Measurements from ENCODE around the gene FAIM. TPM values are rescaled to one million over a fixed set of nuclear protein-coding genes. Genes with fewer than 3 reads are reported as not detected.

Gene FAIM
- total RNA-seq, 2 donors from 2014 or later, result 6.0 to 7.5 TPM

DNA sequence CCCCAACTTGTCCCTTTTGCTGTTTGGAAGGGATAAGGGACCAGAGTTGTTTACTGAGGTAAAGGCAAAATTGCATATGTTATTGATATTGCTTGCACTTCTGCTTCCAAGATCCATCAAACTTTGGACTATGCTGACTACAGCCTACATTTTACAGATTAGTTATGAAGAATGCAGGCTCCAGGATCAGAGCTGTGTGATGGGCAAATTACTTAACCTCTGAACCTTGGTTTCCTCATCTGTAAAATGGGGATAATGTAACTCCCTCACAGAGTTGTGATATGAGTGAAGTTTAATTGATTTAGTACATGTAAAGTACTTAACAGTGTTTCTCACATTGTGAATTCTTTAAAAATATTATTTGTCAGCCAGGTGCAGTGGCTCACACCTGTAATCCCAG, 15.9 kb downstream of the FAIM start:
- H3K9me3 Mint-ChIP-seq, result no peaks in the 10 kb centered on the region
- peaks cover 6% of the 10 kb centered on the region for H3K4me1 Mint-ChIP-seq (ENCODE audit: low read depth)

DNA sequence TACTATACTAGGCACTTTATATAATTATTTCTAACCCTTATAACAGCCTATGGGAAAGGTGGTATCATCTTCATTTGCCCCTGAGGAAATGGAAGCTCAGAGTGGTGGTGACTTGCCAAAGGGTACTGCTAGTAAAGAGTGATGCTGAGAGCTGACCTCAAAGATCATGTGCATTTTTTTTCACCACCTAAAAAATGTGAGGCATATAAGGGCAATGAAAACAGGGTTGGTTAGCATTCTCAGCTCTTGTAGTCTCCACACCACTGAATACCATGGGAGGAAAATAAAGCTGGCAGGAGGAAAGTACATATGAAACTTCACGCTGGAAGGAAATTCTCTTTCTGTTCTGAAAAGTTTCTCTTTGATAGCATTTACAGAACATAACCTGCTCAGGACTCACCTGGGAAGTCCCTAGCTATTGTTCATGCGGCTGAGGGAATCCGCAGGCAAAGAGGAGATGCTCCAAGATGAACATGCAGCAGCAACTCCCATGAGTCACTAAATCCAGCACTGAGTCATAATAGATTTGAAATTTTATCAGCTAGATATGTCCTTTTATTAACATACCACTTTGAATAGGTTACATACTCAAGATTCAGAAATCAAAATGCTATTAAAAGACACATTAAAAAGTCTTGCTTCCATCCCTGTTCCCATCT, 17.3 kb downstream of the FAIM start:
- Mint-ChIP-seq H3K4me1 (ENCODE audit: low read depth) (peaks cover 6% of the 10 kb centered on the region), H3K27me3 (ENCODE audit: low read depth) (no peaks in the 10 kb centered on the region), H3K36me3 (ENCODE audit: insufficient read depth in 2 of 2) (no peaks in the 10 kb centered on the region), H3K27ac (no peak overlapping the region), H3K9me3 (no peaks in the 10 kb centered on the region), H3K4me3 (no peak overlapping the region)
- ATAC-seq (replicated peaks in 1 of 2), result no peak
- no peak for DNase-seq

More for the DNA sequence above, 15.9 kb downstream of the FAIM start:
- no peak for ATAC-seq (replicated peaks in 1 of 2)
- H3K27ac Mint-ChIP-seq, result no peak overlapping the region
- no peaks in the 10 kb centered on the region for H3K36me3 Mint-ChIP-seq (ENCODE audit: insufficient read depth in 2 of 2)
- H3K4me3 Mint-ChIP-seq, result no peak overlapping the region
- no peaks in the 10 kb centered on the region for H3K27me3 Mint-ChIP-seq (ENCODE audit: low read depth)
- DNase-seq, result no peak

DNA sequence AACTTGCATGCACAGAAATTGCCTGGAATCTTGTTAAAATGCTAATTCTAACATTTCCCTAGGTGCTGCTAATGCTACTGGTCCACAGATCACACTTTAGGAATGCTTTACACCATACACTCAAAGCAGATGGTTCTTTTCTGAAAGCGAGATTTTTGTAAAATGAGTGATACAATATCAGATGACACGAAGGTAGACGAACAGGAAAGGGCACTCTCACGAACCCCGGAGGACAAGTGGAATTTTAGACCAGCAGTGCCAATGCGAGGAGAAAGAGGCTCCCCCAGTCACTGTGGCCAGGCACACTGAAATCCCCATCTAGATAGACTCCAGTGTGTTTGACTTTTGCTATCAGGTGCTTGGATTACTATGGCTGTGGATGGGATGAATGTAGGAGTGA, 21.0 kb downstream of the FAIM start:
- H3K4me1 Mint-ChIP-seq (ENCODE audit: low read depth), result peaks cover 6% of the 10 kb centered on the region
- no peak for ATAC-seq (replicated peaks in 1 of 2)
- H3K9me3 Mint-ChIP-seq, result no peaks in the 10 kb centered on the region
- H3K36me3 Mint-ChIP-seq (ENCODE audit: insufficient read depth in 2 of 2), result no peaks in the 10 kb centered on the region
- no peak overlapping the region for H3K4me3 Mint-ChIP-seq
- DNase-seq, result no peak
- no peaks in the 10 kb centered on the region for H3K27me3 Mint-ChIP-seq (ENCODE audit: low read depth)
- no peak overlapping the region for H3K27ac Mint-ChIP-seq

DNA sequence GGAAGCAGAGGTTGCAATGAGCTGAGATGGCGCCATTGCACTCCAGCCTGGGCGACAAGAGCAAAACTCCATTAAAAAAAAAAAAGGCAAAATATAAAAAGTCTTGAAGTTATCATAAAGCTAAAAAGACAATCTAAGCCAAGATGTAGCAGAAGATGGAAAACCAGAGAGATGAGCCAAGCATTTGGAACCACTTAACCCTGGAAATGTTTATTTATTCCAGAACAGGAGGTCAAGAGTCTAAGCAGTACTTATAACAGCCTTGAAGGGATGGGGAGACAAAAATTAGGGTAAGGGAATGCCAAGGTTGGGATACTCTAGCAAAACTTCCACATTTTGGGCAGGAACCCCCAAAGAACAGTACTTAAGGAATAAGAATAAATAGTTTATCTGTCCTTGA, 30.1 kb downstream of the FAIM start:
- no peak overlapping the region for H3K27ac Mint-ChIP-seq
- peaks cover 10 to 16% of the 10 kb centered on the region in 2 donors for H3K36me3 Mint-ChIP-seq (ENCODE audit: insufficient read depth in 2 of 2)
- peaks cover 10 to 18% of the 10 kb centered on the region in 2 donors for H3K9me3 Mint-ChIP-seq
- no peaks in the 10 kb centered on the region for H3K4me1 Mint-ChIP-seq (ENCODE audit: low read depth)
- H3K27me3 Mint-ChIP-seq (ENCODE audit: low read depth), result no peaks in the 10 kb centered on the region
- no peak overlapping the region for H3K4me3 Mint-ChIP-seq
- DNase-seq, result no peak
- ATAC-seq (replicated peaks in 1 of 2), result no peak

DNA sequence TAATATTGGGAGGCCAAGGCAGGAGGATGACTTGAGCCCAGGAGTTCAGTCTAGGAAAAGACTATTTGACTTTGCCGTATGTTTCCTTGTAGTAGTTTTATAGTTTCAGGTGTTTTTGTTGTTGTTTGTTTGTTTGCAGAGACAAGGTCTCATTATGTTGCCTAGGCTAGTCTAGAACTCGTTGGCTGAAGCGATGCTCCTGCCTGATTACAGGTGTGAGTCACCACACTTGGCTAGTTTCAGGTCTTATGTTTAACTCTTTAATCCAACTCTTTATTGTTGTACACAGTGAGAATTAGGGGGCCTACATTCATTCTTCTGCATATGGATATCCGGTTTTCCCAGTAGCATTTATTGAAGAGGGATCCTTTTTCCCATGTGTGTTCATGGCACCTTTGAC, 32.0 kb downstream of the FAIM start:
- Mint-ChIP-seq H3K4me3 (no peak overlapping the region), H3K27ac (no peak overlapping the region), H3K27me3 (ENCODE audit: low read depth) (no peaks in the 10 kb centered on the region), H3K4me1 (ENCODE audit: low read depth) (no peaks in the 10 kb centered on the region), H3K36me3 (ENCODE audit: insufficient read depth in 2 of 2) (peaks cover 11 to 18% of the 10 kb centered on the region in 2 donors), H3K9me3 (peaks cover 10 to 30% of the 10 kb centered on the region in 2 donors)
- no peak for DNase-seq
- no peak for ATAC-seq (replicated peaks in 1 of 2)

DNA sequence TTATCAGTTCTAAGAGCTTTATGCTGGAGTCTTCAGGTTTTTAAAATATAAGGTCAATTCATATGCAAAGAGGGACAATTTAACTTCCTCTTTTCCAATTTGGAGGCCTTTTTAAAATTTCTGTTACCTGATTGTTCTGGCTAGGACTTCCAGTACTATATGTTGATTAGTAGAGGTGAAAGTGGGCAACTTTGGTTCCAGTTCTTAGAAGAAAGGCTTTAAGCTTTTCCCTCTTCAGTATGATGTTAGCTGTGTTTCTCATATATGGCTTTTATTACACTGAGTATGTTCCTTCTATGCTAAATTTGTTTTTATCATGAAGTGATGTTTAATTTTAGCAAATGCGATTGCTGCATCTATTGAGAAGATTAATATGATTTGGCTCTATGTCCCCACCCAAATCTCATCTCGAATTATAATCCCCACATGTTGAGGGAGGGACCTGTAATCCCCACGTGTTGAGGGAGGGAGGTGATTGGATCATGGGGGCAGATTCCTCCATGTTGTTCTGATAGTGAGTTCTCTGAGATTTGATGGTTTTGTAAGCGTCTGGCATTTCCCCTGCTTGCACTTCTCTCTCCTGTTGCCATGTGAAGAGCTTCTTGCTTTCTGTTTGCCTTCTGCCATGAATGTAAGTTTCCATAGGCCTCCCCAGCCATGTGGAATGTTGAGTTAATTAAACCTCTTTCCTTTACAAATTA, 33.8 kb downstream of the FAIM start:
- Mint-ChIP-seq H3K27ac (no peak overlapping the region), H3K4me1 (ENCODE audit: low read depth) (no peaks in the 10 kb centered on the region), H3K4me3 (no peak overlapping the region), H3K27me3 (ENCODE audit: low read depth) (no peaks in the 10 kb centered on the region), H3K36me3 (ENCODE audit: insufficient read depth in 2 of 2) (peaks cover 12 to 29% of the 10 kb centered on the region in 2 donors), H3K9me3 (peaks cover 14 to 36% of the 10 kb centered on the region in 2 donors)
- DNase-seq, result no peak
- no peak for ATAC-seq (replicated peaks in 1 of 2)

DNA sequence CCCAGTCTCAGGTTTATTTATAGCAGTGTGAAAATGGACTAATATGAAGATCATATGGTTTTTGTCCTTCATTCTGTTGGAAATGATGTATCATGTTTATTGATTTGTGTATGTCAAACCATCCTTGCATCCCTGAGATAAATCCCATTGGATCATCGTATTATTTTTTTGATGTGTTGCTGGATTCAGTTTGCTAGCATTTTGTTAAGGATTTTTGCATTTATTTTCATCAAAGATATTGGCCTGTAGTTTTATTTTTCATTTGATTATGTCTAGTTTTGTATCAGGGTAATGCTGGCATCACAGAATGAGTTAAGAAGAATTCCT, 34.3 kb downstream of the FAIM start:
- Mint-ChIP-seq H3K9me3 (peaks cover 16 to 39% of the 10 kb centered on the region in 2 donors), H3K4me3 (no peak overlapping the region), H3K4me1 (ENCODE audit: low read depth) (no peaks in the 10 kb centered on the region), H3K27ac (no peak overlapping the region), H3K36me3 (ENCODE audit: insufficient read depth in 2 of 2) (peaks cover 12 to 32% of the 10 kb centered on the region in 2 donors), H3K27me3 (ENCODE audit: low read depth) (no peaks in the 10 kb centered on the region)
- DNase-seq (no peak), ATAC-seq (replicated peaks in 1 of 2) (no peak)

DNA sequence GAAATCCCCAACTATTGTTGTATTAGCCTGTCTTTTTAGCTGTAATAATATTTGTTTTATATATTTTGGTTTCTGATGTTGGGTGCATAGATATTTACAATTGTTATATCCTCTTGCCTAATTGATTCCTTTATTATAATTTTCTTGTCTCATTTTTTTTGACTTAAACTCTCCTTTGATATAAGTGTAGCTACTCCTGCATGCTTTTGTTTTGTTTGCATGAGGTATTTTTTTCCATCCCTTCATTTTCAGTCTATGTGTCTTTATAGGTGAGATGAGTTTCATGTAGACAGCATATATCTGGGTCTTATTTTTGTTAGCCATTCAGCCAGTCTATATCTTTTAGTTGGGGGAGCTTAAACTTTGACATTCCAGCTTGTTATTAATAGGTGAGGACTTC, 37.4 kb downstream of the FAIM start:
- ATAC-seq (replicated peaks in 1 of 2), result no peak
- DNase-seq, result no peak
- no peak overlapping the region for H3K4me3 Mint-ChIP-seq
- no peak overlapping the region for H3K27ac Mint-ChIP-seq
- H3K4me1 Mint-ChIP-seq (ENCODE audit: low read depth), result no peaks in the 10 kb centered on the region
- H3K9me3 Mint-ChIP-seq, result peaks cover 20 to 45% of the 10 kb centered on the region in 2 donors
- peaks cover 19 to 44% of the 10 kb centered on the region in 2 donors for H3K36me3 Mint-ChIP-seq (ENCODE audit: insufficient read depth in 2 of 2)
- H3K27me3 Mint-ChIP-seq (ENCODE audit: low read depth), result no peaks in the 10 kb centered on the region

DNA sequence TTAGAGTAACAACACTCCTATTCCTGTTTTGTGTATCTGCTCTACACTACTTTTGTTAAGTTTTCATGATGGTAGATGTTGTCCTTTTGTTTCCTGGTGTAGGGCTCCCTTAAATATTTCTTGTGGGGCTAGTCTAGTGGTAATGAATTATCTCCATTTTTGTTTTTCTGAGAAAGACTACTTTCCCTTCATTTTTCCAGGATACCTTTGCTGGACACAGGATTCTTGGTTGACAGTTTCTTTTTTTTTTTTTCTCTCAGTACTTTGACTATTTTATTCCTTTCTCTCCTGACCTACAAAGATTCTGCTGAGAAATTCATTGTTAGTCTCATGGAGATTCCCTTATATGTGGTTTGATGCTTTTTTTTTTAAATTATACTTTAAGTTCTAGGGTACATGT, 37.9 kb downstream of the FAIM start:
- Mint-ChIP-seq H3K27me3 (ENCODE audit: low read depth) (no peaks in the 10 kb centered on the region), H3K9me3 (peaks cover 20 to 45% of the 10 kb centered on the region in 2 donors), H3K4me3 (no peak overlapping the region), H3K36me3 (ENCODE audit: insufficient read depth in 2 of 2) (peaks cover 20 to 48% of the 10 kb centered on the region in 2 donors), H3K4me1 (ENCODE audit: low read depth) (no peaks in the 10 kb centered on the region), H3K27ac (no peak overlapping the region)
- DNase-seq, result no peak
- no peak for ATAC-seq (replicated peaks in 1 of 2)

DNA sequence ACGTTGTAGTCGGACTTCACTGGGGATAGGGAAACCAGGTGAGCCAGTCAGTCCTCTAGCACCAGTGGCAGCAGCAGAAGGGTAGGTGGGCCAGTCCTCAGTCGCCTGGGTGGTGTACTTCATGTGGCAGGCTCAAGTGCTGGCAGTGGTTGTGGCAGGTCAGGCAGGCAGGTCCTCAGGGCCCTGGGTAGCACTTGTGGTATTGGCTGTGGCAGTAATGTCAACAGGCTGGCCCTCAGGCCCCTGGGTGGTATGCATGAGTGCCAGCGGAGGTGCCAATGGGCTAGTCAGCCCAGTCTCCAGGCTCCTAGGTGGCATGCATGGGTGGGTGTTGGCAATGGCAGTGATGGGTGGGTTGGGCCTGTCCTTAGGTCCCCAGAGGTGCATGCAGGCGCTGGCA, 40.6 kb downstream of the FAIM start:
- H3K36me3 Mint-ChIP-seq (ENCODE audit: insufficient read depth in 2 of 2), result peaks cover 14 to 46% of the 10 kb centered on the region in 2 donors
- DNase-seq, result no peak
- H3K4me1 Mint-ChIP-seq (ENCODE audit: low read depth), result no peaks in the 10 kb centered on the region
- H3K4me3 Mint-ChIP-seq, result no peak overlapping the region
- ATAC-seq (replicated peaks in 1 of 2), result no peak
- peaks cover 10 to 31% of the 10 kb centered on the region in 2 donors for H3K9me3 Mint-ChIP-seq
- no peak overlapping the region for H3K27ac Mint-ChIP-seq
- no peaks in the 10 kb centered on the region for H3K27me3 Mint-ChIP-seq (ENCODE audit: low read depth)

DNA sequence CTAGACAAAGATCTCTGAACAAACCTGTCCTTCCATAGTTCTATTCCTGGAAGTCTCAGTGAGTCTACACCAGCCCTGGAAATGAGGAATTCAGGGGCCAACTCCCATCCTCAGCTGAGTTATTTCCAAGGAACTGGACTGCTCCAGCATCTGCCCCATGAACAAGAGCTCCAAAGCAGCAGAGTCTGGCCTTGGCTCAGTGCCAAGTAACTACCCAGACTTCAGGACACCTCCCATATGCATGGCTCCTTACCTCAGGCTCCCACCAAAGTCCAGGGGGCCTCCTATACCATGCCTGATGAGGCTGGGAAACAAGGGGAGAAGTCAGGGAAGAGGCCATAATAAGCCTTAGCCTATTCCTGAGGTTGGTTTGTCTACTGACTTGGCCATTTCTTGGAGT, 45.0 kb downstream of the FAIM start:
- peaks cover 11 to 37% of the 10 kb centered on the region in 2 donors for H3K36me3 Mint-ChIP-seq (ENCODE audit: insufficient read depth in 2 of 2)
- peaks cover 4 to 8% of the 10 kb centered on the region in 2 donors for H3K9me3 Mint-ChIP-seq
- H3K4me3 Mint-ChIP-seq, result no peak overlapping the region
- no peaks in the 10 kb centered on the region for H3K27me3 Mint-ChIP-seq (ENCODE audit: low read depth)
- DNase-seq, result no peak
- ATAC-seq (replicated peaks in 1 of 2), result no peak
- no peak overlapping the region for H3K27ac Mint-ChIP-seq
- H3K4me1 Mint-ChIP-seq (ENCODE audit: low read depth), result no peaks in the 10 kb centered on the region

DNA sequence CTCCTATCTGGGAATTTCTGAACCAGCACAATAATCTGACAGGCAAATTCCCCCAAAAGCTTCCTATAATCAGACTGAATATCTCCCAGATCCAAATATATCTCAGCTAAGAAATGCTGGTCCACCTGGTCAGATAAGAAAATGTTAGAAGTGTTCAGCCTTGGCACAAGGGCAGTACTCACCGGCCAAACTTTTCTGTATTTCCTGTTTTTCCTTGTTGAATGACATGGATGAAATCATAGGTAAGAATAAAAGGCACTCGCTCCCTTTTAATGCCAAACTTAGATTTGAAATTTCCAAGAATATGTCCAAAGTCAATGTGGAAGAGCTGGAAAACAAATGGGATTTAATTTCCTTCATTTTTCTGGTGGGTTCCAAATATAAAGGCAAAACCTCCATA, 48.9 kb downstream of the FAIM start:
- no peaks in the 10 kb centered on the region for H3K9me3 Mint-ChIP-seq
- peaks cover 2 to 14% of the 10 kb centered on the region in 2 donors for H3K36me3 Mint-ChIP-seq (ENCODE audit: insufficient read depth in 2 of 2)
- DNase-seq (no peak), ATAC-seq (replicated peaks in 1 of 2) (no peak)
- no peaks in the 10 kb centered on the region for H3K27me3 Mint-ChIP-seq (ENCODE audit: low read depth)
- no peaks in the 10 kb centered on the region for H3K4me1 Mint-ChIP-seq (ENCODE audit: low read depth)
- H3K4me3 Mint-ChIP-seq, result no peak overlapping the region
- no peak overlapping the region for H3K27ac Mint-ChIP-seq

DNA sequence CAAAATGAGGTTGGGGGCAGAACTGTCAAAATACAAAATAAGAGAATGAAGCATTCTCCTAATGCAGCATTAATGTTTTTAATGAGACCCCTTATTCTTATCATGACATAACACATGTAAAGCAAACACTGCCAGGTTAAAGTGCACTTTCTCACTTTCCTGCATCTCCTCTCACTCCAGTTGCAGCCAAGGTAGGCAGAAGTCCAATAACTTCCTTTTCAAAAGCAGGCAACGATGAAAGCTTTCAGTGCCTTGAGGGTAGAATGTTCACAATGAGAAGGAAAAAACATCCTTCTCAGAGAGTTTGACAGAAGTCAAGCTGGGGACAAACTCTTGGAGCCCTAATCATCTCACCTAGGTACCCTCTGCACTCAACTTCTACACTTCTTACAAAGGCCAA, 59.5 kb downstream of the FAIM start:
- no peak overlapping the region for H3K4me3 Mint-ChIP-seq
- peaks cover 0 to 16% of the 10 kb centered on the region in 2 donors for H3K36me3 Mint-ChIP-seq (ENCODE audit: insufficient read depth in 2 of 2)
- no peaks in the 10 kb centered on the region for H3K27me3 Mint-ChIP-seq (ENCODE audit: low read depth)
- H3K27ac Mint-ChIP-seq, result no peak overlapping the region
- H3K4me1 Mint-ChIP-seq (ENCODE audit: low read depth), result no peaks in the 10 kb centered on the region
- H3K9me3 Mint-ChIP-seq, result no peaks in the 10 kb centered on the region
- DNase-seq, result no peak
- ATAC-seq (replicated peaks in 1 of 2), result no peak

DNA sequence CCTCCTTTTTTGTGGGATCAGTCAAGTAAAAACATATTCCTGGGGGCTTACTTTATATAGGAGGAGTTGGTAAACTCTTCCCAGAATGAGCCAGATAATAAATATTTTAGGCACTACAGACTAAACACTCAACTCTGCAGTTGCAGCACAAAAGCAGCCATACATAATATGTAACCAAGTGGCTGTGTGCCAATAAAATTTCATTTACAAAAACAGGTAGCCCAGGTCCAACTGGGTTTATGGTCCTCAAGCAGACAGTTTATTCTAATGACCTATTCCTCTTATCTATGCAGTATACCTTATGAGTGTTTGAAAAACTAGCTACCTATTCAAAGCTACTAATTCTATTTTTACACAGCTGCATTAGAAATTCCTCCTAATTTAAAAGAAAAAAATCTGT, 61.8 kb downstream of the FAIM start:
- H3K36me3 Mint-ChIP-seq (ENCODE audit: insufficient read depth in 2 of 2), result peaks cover 2 to 13% of the 10 kb centered on the region in 2 donors

More for the DNA sequence above, 61.8 kb downstream of the FAIM start:
- Mint-ChIP-seq H3K4me3 (no peak overlapping the region), H3K27ac (no peak overlapping the region), H3K9me3 (peaks cover under 1% of the 10 kb centered on the region in 2 donors), H3K27me3 (ENCODE audit: low read depth) (no peaks in the 10 kb centered on the region), H3K4me1 (ENCODE audit: low read depth) (no peaks in the 10 kb centered on the region)
- DNase-seq, result no peak
- ATAC-seq (replicated peaks in 1 of 2), result no peak
